EL (cell line): ENCODE measurements around the gene ANOS1.

Experiments used
- DNase-seq: peaks from one replicate; pipeline ENCODE4 v3.0.0-alpha.2; 2016

ANOS1 gene

GRCh38 chrX:8731559-8732395 lies at the start of gene ANOS1:
TSS of gene ANOS1 (minus strand) at chrX:8732137. CDS start at chrX:8732036, 101 bp downstream.
- peak; percentile 41 for DNase-seq

GRCh38 chrX:8773117-8773516 lies 41.2 kb upstream of the ANOS1 start:
- no peak for DNase-seq

GRCh38 chrX:8760021-8760420 lies 28.1 kb upstream of the ANOS1 start:
- DNase-seq: peak; percentile 4

GRCh38 chrX:8758706-8759105 lies 26.8 kb upstream of the ANOS1 start:
- DNase-seq: peak; percentile 9

GRCh38 chrX:8757609-8758389 lies 25.9 kb upstream of the ANOS1 start:
- peak; percentile 65 for DNase-seq

- DNase-seq: no peak
These were observed 23.9 kb upstream of the ANOS1 start for GRCh38 chrX:8755813-8756212.

- no peak for DNase-seq
These were observed 23.2 kb upstream of the ANOS1 start for GRCh38 chrX:8755116-8755515.

- DNase-seq: no peak
These were observed 17.8 kb upstream of the ANOS1 start for GRCh38 chrX:8749697-8750096.

- peak; percentile 28 for DNase-seq
These were observed 16.9 kb upstream of the ANOS1 start for GRCh38 chrX:8748855-8749254.

- DNase-seq: peak; percentile 41
These were observed 11.3 kb upstream of the ANOS1 start for GRCh38 chrX:8743126-8743732.

GRCh38 chrX:8741981-8742380 lies 10.0 kb upstream of the ANOS1 start:
- no peak for DNase-seq

- DNase-seq: peak; percentile 30
These were observed 6.8 kb upstream of the ANOS1 start for GRCh38 chrX:8738588-8739189.

- no peak for DNase-seq
These were observed 5.9 kb upstream of the ANOS1 start for GRCh38 chrX:8737883-8738282.

- DNase-seq: peak; percentile 3
These were observed 952 bp downstream of the ANOS1 start for GRCh38 chrX:8730812-8731558.

GRCh38 chrX:8729811-8730210 lies 2.1 kb downstream of the ANOS1 start:
- DNase-seq: no peak

- no peak for DNase-seq
These were observed 2.9 kb downstream of the ANOS1 start for GRCh38 chrX:8728932-8729535.

GRCh38 chrX:8726031-8726652 lies 5.8 kb downstream of the ANOS1 start:
- DNase-seq: peak; percentile 54

GRCh38 chrX:8724300-8724699 lies 7.6 kb downstream of the ANOS1 start:
- no peak for DNase-seq

GRCh38 chrX:8721536-8721935 lies 10.4 kb downstream of the ANOS1 start:
- DNase-seq: no peak

- DNase-seq: no peak
These were observed 11.8 kb downstream of the ANOS1 start for GRCh38 chrX:8720136-8720535.

GRCh38 chrX:8717354-8717753 lies 14.6 kb downstream of the ANOS1 start:
- no peak for DNase-seq

GRCh38 chrX:8714164-8714563 lies 17.8 kb downstream of the ANOS1 start:
- no peak for DNase-seq
